ENCODE results near the gene ADAMTS19. TPM values are rescaled to one million over a fixed set of nuclear protein-coding genes. Genes with fewer than 3 reads are reported as not detected.
A peak's percentile ranks its signal among the peaks of the same experiment; 100 is the strongest.

The ADAMTS19 gene
- total RNA-seq, 2 experiments from 2014 or later = not detected

GRCh38 chr5:129447968-129448367, 12.1 kb upstream of the ADAMTS19 start:
- POLR2A ChIA-PET = no interaction called here
- no peak for DNase-seq
- no peak overlapping the region for H3K27ac Mint-ChIP-seq
- no peaks in the 10 kb centered on the region for H3K27me3 Mint-ChIP-seq
- H3K4me3 Mint-ChIP-seq = no peak overlapping the region
- H3K36me3 Mint-ChIP-seq = no peaks in the 10 kb centered on the region
- H3K4me1 Mint-ChIP-seq = no peaks in the 10 kb centered on the region
- H3K9me3 Mint-ChIP-seq = peaks cover 1% of the 10 kb centered on the region
- ATAC-seq (ENCODE audit: low read depth) = no peak

DNA sequence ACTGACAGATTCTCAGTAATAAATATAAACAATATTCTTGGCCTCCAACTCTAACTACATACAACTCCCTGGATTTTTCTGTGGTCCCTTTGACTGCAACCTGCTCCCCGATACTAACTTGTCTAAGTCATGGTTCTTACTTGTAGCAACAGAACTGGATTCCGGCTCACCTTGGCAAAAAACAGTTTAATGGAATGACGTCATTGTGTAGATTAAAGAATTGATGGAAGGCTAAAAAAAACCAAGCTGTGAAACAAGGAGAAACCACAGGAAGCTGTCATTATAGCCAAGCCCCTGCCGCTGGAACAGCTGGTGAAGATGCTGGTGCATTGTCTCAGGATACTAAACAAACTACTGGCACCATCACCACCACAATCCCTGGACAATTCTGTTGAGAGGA, 11.4 kb upstream of the ADAMTS19 start:
- no peaks in the 10 kb centered on the region for H3K36me3 Mint-ChIP-seq
- POLR2A ChIA-PET = no interaction called here
- no peaks in the 10 kb centered on the region for H3K27me3 Mint-ChIP-seq
- no peak for DNase-seq
- no peak overlapping the region for H3K27ac Mint-ChIP-seq
- H3K9me3 Mint-ChIP-seq = peaks cover 1% of the 10 kb centered on the region
- no peaks in the 10 kb centered on the region for H3K4me1 Mint-ChIP-seq
- no peak for ATAC-seq (ENCODE audit: low read depth)
- no peak overlapping the region for H3K4me3 Mint-ChIP-seq

DNA sequence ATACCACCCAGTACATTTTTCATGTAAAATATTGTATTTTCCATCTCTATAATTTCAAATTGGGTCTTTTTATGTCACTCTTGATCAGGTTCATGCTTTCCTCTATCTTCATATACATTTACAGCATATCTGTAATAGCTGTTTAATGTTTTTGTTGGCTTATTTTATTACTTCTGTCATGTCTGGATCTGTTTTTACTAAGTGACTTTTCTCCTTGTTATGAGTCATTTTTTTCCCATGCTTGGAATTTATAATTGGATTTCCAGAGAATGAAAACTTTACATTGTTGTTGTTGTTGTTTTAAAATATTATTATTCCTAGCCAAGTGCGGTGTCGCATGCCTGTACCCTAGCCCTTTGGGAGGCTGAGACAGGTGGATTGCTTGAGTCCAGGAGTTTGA, 5.6 kb upstream of the ADAMTS19 start:
- no peak overlapping the region for H3K27ac Mint-ChIP-seq
- peaks cover 9% of the 10 kb centered on the region for H3K27me3 Mint-ChIP-seq
- DNase-seq = no peak
- H3K4me3 Mint-ChIP-seq = no peak overlapping the region
- no peak for ATAC-seq (ENCODE audit: low read depth)
- H3K9me3 Mint-ChIP-seq = no peaks in the 10 kb centered on the region
- no peaks in the 10 kb centered on the region for H3K36me3 Mint-ChIP-seq
- POLR2A ChIA-PET = no interaction called here
- H3K4me1 Mint-ChIP-seq = no peaks in the 10 kb centered on the region

DNA sequence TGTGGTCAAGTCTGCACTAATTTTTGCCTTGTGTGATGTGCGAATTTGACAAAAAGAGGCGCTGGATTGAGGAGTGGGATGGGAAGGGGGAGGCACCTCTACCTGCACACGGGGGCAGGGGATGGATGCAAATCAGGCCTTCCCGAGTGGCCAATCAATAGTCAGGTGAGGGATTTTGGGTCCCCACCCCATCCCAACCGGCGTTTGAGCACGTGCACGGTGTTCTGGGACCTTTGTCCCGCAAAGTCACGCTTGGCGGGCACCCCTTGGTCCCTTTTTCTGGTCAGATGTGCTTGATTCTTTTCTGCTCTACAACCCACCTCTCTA, 685 bp upstream of the ADAMTS19 start:
- Mint-ChIP-seq H3K4me3 (no peak overlapping the region), H3K4me1 (peaks cover 11% of the 10 kb centered on the region), H3K9me3 (no peaks in the 10 kb centered on the region), H3K27me3 (peaks cover 40% of the 10 kb centered on the region), H3K27ac (no peak overlapping the region), H3K36me3 (no peaks in the 10 kb centered on the region)
- POLR2A ChIA-PET = no interaction called here
- no peak for DNase-seq
- no peak for ATAC-seq (ENCODE audit: low read depth)

GRCh38 chr5:129460672-129460935, 506 bp downstream of the ADAMTS19 start:
- Mint-ChIP-seq H3K27ac (no peak overlapping the region), H3K36me3 (no peaks in the 10 kb centered on the region), H3K4me3 (peak overlapping the region; percentile 64), H3K27me3 (peaks cover 40% of the 10 kb centered on the region), H3K4me1 (peaks cover 11% of the 10 kb centered on the region), H3K9me3 (no peaks in the 10 kb centered on the region)
- no peak for DNase-seq
- POLR2A ChIA-PET = no interaction called here
- no peak for ATAC-seq (ENCODE audit: low read depth)

DNA sequence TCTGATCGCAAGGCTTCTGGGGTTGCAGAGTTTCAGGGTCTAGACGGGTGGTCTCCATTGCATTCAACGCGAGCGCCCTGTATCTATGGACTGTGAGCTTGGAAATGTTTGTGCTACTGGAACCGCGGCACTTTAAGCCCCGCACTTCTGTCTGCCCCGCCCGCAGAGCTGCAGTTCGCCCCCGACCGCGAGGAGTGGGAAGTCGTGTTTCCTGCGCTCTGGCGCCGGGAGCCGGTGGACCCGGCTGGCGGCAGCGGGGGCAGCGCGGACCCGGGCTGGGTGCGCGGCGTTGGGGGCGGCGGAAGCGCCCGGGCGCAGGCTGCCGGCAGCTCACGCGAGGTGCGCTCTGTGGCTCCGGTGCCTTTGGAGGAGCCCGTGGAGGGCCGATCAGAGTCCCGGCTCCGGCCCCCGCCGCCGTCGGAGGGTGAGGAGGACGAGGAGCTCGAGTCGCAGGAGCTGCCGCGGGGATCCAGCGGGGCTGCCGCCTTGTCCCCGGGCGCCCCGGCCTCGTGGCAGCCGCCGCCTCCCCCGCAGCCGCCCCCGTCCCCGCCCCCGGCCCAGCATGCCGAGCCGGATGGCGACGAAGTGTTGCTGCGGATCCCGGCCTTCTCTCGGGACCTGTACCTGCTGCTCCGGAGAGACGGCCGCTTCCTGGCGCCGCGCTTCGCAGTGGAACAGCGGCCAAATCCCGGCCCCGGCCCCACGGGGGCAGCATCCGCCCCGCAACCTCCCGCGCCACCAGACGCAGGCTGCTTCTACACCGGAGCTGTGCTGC, 1.0 kb downstream of the ADAMTS19 start:
- H3K4me3 Mint-ChIP-seq = peak overlapping the region; percentile 64
- POLR2A ChIA-PET = no interaction called here
- no peaks in the 10 kb centered on the region for H3K9me3 Mint-ChIP-seq
- ATAC-seq (ENCODE audit: low read depth) = peak; percentile 67
- DNase-seq = peak; percentile 41
- peaks cover 11% of the 10 kb centered on the region for H3K4me1 Mint-ChIP-seq
- peaks cover 40% of the 10 kb centered on the region for H3K27me3 Mint-ChIP-seq
- no peak overlapping the region for H3K27ac Mint-ChIP-seq
- H3K36me3 Mint-ChIP-seq = no peaks in the 10 kb centered on the region

- Mint-ChIP-seq H3K9me3 (no peaks in the 10 kb centered on the region), H3K27me3 (peaks cover 40% of the 10 kb centered on the region)
Observed at GRCh38 chr5:129461711-129462332, 1.7 kb downstream of the ADAMTS19 start.

GRCh38 chr5:129465776-129466344, 5.8 kb downstream of the ADAMTS19 start:
- DNase-seq (no peak), ATAC-seq (ENCODE audit: low read depth) (no peak)
- Mint-ChIP-seq H3K27me3 (peaks cover 20% of the 10 kb centered on the region), H3K36me3 (no peaks in the 10 kb centered on the region), H3K4me1 (peaks cover 5% of the 10 kb centered on the region), H3K4me3 (no peak overlapping the region), H3K9me3 (no peaks in the 10 kb centered on the region), H3K27ac (no peak overlapping the region)
- POLR2A ChIA-PET = no interaction called here

More at GRCh38 chr5:129461711-129462332, 1.7 kb downstream of the ADAMTS19 start:
- POLR2A ChIA-PET = no interaction called here
- Mint-ChIP-seq H3K27ac (no peak overlapping the region), H3K4me3 (peak overlapping the region; percentile 73), H3K36me3 (no peaks in the 10 kb centered on the region), H3K4me1 (peaks cover 11% of the 10 kb centered on the region)
- ATAC-seq (ENCODE audit: low read depth) (no peak), DNase-seq (no peak)

DNA sequence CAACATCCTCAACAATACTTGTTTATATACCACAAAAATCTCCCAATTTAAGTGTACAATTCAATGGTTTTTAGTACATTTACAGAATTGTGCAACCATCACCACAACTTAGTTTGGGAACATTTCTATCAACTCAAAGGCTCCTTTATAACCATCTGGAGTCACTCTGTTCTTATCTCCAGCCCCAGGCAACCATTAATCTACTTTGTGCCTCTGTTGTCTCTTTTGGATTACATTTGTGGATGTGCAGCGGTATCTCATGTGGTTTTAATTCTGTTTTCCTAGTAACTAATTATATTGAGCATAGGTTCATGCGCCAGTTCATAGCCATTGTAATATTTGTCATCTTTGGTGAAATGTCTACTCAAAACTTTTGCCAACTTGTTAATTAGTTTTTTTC, 14.4 kb downstream of the ADAMTS19 start:
- H3K27me3 Mint-ChIP-seq = no peaks in the 10 kb centered on the region
- no peaks in the 10 kb centered on the region for H3K36me3 Mint-ChIP-seq
- no peaks in the 10 kb centered on the region for H3K4me1 Mint-ChIP-seq
- no peak overlapping the region for H3K4me3 Mint-ChIP-seq
- no peaks in the 10 kb centered on the region for H3K9me3 Mint-ChIP-seq
- H3K27ac Mint-ChIP-seq = no peak overlapping the region
- ATAC-seq (ENCODE audit: low read depth) (no peak), DNase-seq (no peak)
- POLR2A ChIA-PET = no interaction called here

DNA sequence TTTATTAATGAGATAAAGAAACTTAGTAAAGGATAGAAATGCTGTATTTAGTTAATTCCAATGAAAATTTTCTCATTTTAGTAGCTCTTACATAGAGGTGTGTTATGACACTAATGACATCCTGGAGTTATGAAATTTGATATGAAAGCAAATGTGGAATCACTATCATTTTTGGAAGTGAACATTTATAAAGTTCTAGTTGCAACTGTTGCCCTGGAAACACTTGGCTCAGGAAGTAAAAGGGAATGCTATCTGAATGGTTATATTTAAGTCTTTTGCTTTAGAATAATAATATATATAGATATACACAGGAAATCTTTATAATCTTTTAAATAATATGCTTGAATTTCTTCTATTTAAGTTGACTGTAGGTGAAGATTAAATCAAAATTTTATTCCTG, 16.7 kb downstream of the ADAMTS19 start:
- Mint-ChIP-seq H3K27me3 (no peaks in the 10 kb centered on the region), H3K27ac (no peak overlapping the region), H3K9me3 (no peaks in the 10 kb centered on the region), H3K36me3 (no peaks in the 10 kb centered on the region), H3K4me1 (no peaks in the 10 kb centered on the region), H3K4me3 (no peak overlapping the region)
- no peak for DNase-seq
- POLR2A ChIA-PET = no interaction called here
- ATAC-seq (ENCODE audit: low read depth) = no peak

GRCh38 chr5:129477532-129477931, 17.4 kb downstream of the ADAMTS19 start:
- DNase-seq (no peak), ATAC-seq (ENCODE audit: low read depth) (no peak)
- Mint-ChIP-seq H3K4me3 (no peak overlapping the region), H3K4me1 (no peaks in the 10 kb centered on the region), H3K27me3 (no peaks in the 10 kb centered on the region), H3K36me3 (no peaks in the 10 kb centered on the region), H3K27ac (no peak overlapping the region), H3K9me3 (no peaks in the 10 kb centered on the region)
- POLR2A ChIA-PET = no interaction called here

DNA sequence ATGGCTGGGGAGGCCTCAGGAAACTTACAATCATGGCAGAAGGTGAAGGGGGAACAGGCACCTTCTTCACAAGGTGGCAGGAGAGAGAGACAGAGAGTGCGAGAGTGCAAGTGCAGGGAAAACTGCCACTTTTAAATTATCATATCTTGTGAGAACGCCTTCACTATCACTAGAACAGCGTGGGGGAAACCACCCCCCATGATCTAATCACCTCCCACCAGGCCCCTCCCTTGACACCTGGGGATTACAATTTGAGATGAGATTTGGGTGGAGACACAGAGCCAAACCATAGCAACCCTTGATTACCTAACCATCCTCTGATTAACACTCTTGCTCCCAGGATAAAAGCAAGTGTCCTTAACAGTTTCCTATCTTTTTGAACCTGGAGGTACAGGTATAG, 21.1 kb downstream of the ADAMTS19 start:
- DNase-seq (no peak), ATAC-seq (ENCODE audit: low read depth) (no peak)
- POLR2A ChIA-PET = no interaction called here
- H3K4me1 Mint-ChIP-seq = no peaks in the 10 kb centered on the region
- no peaks in the 10 kb centered on the region for H3K27me3 Mint-ChIP-seq
- H3K27ac Mint-ChIP-seq = no peak overlapping the region
- no peaks in the 10 kb centered on the region for H3K9me3 Mint-ChIP-seq
- H3K4me3 Mint-ChIP-seq = no peak overlapping the region
- no peaks in the 10 kb centered on the region for H3K36me3 Mint-ChIP-seq

GRCh38 chr5:129496421-129496820, 36.3 kb downstream of the ADAMTS19 start:
- DNase-seq (no peak), ATAC-seq (ENCODE audit: low read depth) (no peak)
- H3K9me3 Mint-ChIP-seq = no peaks in the 10 kb centered on the region
- no peaks in the 10 kb centered on the region for H3K27me3 Mint-ChIP-seq
- no peak overlapping the region for H3K4me3 Mint-ChIP-seq
- no peak overlapping the region for H3K27ac Mint-ChIP-seq
- H3K36me3 Mint-ChIP-seq = no peaks in the 10 kb centered on the region
- H3K4me1 Mint-ChIP-seq = no peaks in the 10 kb centered on the region
- POLR2A ChIA-PET = no interaction called here

- POLR2A ChIA-PET = no interaction called here
- H3K36me3 Mint-ChIP-seq = no peaks in the 10 kb centered on the region
Observed at GRCh38 chr5:129496864-129497595, 36.9 kb downstream of the ADAMTS19 start.

More at GRCh38 chr5:129496864-129497595, 36.9 kb downstream of the ADAMTS19 start:
- ATAC-seq (ENCODE audit: low read depth) (no peak), DNase-seq (no peak)
- no peak overlapping the region for H3K27ac Mint-ChIP-seq
- no peak overlapping the region for H3K4me3 Mint-ChIP-seq
- H3K4me1 Mint-ChIP-seq = no peaks in the 10 kb centered on the region
- H3K9me3 Mint-ChIP-seq = no peaks in the 10 kb centered on the region
- no peaks in the 10 kb centered on the region for H3K27me3 Mint-ChIP-seq

Measured in activated naive CD8-positive, alpha-beta T cell treated with anti-CD3 and anti-CD28 coated beads, Interleukin-2, amount 10 ng/mL, durations not matched to agents 7 days and 5 days (primary cell).